ENCODE data around the gene CDR2.

CDR2 gene

DNA sequence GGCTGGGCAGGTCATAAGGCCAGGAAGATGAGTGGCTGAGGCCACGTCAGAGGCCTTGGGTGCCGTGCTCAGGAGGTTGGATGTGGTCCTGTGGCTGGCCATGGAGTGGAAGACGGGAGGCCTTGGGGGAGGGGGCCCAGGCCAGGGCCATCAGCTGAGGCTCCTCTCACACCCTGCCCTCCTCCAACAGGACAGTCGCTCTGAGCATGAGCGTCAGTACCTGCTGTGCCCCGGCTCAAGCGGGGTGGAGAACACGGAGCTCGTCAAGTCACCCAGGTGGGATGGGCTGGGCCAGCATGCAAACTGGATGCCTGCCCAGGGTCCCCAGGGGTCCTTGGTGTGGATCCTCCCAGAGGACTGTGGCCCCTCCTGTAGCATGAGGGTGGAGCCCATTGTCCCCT lies 58.0 kb downstream of the CDR2 start:
- Histone ChIP-seq H3K9me3 (replicated peaks in 1 of 11) (no peaks in the 10 kb centered on the region), H3K4me2 (no peak overlapping the region), H3K27ac (no peak overlapping the region), H4K20me1 (peaks cover 0 to 95% (median 51%) of the 10 kb centered on the region in 11 experiments; a peak in 21 of 22 replicates), H3K9ac (no peak overlapping the region), H3K27me3 (no peaks in the 10 kb centered on the region), H3K4me3 (no peak overlapping the region), H3K4me1 (no peaks in the 10 kb centered on the region), H3K36me3 (peaks cover 94 to 100% (median 100%) of the 10 kb centered on the region in 11 experiments)
- no peak for TF ChIP-seq Cebpa-rat (IDR thresholded peaks at IDR 0.05)

GRCh38 chr16:22315979-22316378 lies 58.4 kb downstream of the CDR2 start:
- Histone ChIP-seq H3K27ac (no peak overlapping the region), H4K20me1 (peaks cover 0 to 95% (median 51%) of the 10 kb centered on the region in 11 experiments; a peak in 20 of 22 replicates), H3K4me1 (no peaks in the 10 kb centered on the region), H3K27me3 (no peaks in the 10 kb centered on the region), H3K4me2 (no peak overlapping the region), H3K36me3 (peaks cover 96 to 100% (median 100%) of the 10 kb centered on the region in 11 experiments), H3K9me3 (replicated peaks in 1 of 11) (no peaks in the 10 kb centered on the region), H3K9ac (no peak overlapping the region), H3K4me3 (no peak overlapping the region)
- no peak for TF ChIP-seq Cebpa-rat (IDR thresholded peaks at IDR 0.05)

DNA sequence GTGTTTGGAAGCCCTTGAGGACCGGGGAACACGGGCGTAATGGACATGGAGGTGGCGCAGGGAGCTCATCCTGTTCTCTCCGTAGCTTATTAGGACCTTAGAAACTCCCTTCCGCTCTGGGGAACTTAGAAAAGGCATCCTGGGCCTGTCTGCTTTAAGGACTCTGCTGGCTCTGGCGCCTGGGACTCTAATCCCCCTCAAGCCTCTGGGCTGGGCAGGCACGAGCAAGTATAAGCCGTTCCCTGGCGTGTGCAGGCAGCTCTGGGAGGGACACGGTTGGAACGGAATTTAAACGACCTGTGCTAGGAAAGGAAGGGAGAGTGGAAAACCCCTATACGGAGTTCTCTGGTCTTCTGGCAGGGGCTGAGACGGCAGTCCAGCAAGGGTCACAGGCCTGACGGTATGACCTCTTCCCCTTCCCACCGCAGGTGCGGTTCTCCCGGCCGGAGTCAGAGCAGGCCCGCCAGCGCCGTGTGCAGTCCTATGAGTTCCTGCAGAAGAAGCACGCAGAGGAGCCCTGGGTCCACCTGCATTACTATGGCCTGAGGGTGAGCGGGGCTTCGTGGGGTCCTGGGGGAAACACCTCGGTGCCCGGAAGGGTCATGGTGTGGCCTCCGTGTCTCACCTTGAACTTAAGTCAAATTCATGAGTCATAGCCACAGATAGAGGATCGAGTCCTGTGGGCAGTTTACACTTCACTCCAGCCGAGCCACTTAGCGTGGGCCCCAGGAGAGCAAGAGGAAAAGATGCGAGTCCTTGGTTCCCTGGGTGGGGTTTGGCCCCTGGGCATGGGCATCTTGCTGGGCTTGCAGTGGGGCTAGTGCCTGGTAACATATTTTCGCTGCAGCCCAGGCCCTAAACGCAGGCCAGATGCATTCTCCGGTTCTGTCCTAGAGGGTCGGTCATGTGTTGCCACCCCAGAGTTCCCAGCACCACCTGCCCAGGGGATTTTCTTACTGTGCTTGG lies 59.5 kb downstream of the CDR2 start:
- Histone ChIP-seq H3K4me1 (no peaks in the 10 kb centered on the region), H3K4me2 (no peak overlapping the region), H3K27ac (no peak overlapping the region), H3K9me3 (replicated peaks in 1 of 11) (no peaks in the 10 kb centered on the region), H4K20me1 (peaks cover 0 to 90% (median 44%) of the 10 kb centered on the region in 11 experiments; a peak in 17 of 22 replicates), H3K9ac (no peak overlapping the region), H3K4me3 (no peak overlapping the region), H3K27me3 (no peaks in the 10 kb centered on the region), H3K36me3 (peaks cover 95 to 100% (median 100%) of the 10 kb centered on the region in 11 experiments)
- TF ChIP-seq Cebpa-rat (IDR thresholded peaks at IDR 0.05): no peak

DNA sequence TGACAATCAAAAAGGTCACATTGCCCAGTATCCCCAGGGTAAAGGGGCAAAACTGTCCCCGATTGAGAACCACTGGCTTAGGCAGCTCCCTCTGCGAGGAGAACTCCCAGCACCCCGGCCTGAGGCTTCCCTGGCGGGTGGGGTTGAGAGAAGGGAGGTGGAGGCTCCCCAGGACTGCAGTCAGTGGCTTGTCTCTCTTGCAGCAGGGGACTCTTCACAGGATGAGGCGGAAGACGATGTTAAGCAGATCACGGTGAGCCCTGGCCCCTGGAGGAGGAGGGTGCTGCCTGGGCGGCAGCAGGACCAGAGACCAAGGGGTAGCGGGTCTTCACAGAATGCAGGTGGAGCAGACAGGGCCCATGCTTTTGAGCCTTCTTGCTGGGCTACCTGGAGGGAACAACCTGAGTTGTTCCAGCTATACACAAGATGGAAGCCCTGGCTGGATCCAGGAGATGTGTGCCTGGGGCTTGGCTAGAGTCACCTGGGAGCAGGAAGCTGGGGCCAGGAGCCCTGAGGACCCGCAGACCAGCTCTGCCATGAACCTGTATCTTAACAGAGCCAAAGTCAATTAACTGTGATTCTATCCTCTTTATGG lies 60.4 kb downstream of the CDR2 start:
- Histone ChIP-seq H3K4me2 (no peak overlapping the region), H3K9ac (no peak overlapping the region), H3K4me3 (no peak overlapping the region), H3K4me1 (no peaks in the 10 kb centered on the region), H3K9me3 (replicated peaks in 1 of 11) (no peaks in the 10 kb centered on the region), H4K20me1 (peaks cover 0 to 93% (median 42%) of the 10 kb centered on the region in 11 experiments; a peak in 17 of 22 replicates), H3K27me3 (no peaks in the 10 kb centered on the region), H3K36me3 (peaks cover 97 to 100% (median 100%) of the 10 kb centered on the region in 11 experiments), H3K27ac (no peak overlapping the region; a peak in 1 of 22 replicates)
- no peak for TF ChIP-seq Cebpa-rat (IDR thresholded peaks at IDR 0.05)

DNA sequence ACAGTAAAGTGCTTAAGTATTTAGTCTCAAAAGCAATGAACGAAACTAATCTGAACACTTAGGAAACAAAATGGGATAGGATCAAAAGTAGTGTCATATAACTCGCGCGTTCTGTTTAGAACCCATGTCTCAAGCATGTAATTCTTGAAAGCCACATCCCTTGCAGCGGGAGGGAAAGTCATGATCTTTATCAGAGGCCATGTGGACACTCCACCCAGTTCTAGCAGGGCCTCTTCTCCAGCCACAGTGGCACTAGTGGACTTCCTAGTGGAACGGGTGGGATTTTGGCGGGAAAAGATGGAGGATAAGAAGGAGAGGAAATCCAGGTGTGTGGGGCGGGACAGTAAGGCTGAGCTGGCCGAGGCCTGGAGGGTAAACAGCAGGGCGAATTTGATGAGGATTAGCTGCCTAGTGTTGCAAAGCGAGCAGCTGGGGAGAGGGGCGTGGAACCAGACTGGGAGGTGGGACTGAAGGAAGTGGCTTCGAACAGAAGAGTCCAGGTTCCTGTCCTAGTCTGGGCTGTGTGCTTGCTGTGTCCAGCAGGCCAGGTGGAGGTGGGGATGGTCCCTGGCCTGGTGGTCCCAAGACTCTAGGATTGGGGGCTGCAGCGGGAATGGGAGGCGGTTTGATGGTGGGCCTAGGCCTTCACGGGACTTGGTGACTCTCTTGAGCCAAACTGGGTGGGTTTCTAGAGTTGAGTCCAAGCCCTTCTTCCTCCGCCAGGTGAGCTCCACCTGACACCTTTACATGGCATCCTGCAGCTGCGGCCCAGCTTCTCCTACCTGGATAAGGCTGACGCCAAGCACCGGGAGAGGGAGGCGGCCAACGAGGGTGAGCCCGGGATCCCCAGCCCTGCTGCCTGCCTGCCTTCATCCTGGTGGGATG lies 61.3 kb downstream of the CDR2 start:
- H3K36me3 ChIP-seq: peaks cover 97 to 100% (median 100%) of the 10 kb centered on the region in 11 experiments
- TF ChIP-seq Cebpa-rat (IDR thresholded peaks at IDR 0.05): no peak
- H4K20me1 ChIP-seq: peaks cover 0 to 93% (median 44%) of the 10 kb centered on the region in 11 experiments; a peak in 17 of 22 replicates
- no peak overlapping the region for H3K4me3 ChIP-seq
- H3K4me1 ChIP-seq: no peaks in the 10 kb centered on the region
- no peak overlapping the region for H3K27ac ChIP-seq
- no peaks in the 10 kb centered on the region for H3K27me3 ChIP-seq
- no peak overlapping the region for H3K9ac ChIP-seq
- H3K9me3 ChIP-seq (replicated peaks in 1 of 11): no peaks in the 10 kb centered on the region
- H3K4me2 ChIP-seq: no peak overlapping the region

DNA sequence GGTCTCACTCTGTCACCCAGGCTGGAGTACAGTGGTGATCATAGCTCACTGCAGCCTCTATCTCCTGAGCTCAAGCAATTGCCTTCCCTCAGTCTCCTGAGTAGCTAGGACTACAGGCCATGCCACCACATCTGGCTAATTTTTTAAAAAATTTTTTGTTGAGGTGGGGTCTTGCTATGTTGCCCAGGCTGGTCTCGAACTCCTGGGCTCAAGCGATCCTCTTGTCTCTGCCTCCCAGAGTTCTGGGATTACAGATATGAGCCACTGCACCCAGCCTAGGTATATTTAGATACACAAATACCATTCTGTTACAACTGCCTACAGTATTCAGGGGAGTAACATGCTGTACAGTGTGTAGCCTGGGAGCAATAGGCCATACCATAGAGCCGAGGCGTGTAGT lies 62.9 kb downstream of the CDR2 start:
- Histone ChIP-seq H3K36me3 (peaks cover 97 to 100% (median 100%) of the 10 kb centered on the region in 11 experiments), H3K4me3 (no peak overlapping the region), H3K4me2 (no peak overlapping the region), H3K27me3 (no peaks in the 10 kb centered on the region), H4K20me1 (peaks cover 0 to 94% (median 57%) of the 10 kb centered on the region in 11 experiments; a peak in 16 of 22 replicates), H3K4me1 (no peaks in the 10 kb centered on the region), H3K9ac (no peak overlapping the region), H3K9me3 (replicated peaks in 1 of 11) (no peaks in the 10 kb centered on the region), H3K27ac (no peak overlapping the region)
- TF ChIP-seq Cebpa-rat (IDR thresholded peaks at IDR 0.05): no peak

- no peak overlapping the region for H3K4me3 ChIP-seq
- no peaks in the 10 kb centered on the region for H3K4me1 ChIP-seq
- no peak overlapping the region for H3K9ac ChIP-seq
- no peak overlapping the region for H3K4me2 ChIP-seq
- H3K27ac ChIP-seq: no peak overlapping the region
- peaks cover 98 to 100% (median 100%) of the 10 kb centered on the region in 11 experiments for H3K36me3 ChIP-seq
- TF ChIP-seq Cebpa-rat (IDR thresholded peaks at IDR 0.05): no peak
- H3K27me3 ChIP-seq: no peaks in the 10 kb centered on the region
- H4K20me1 ChIP-seq: peaks cover 7 to 94% (median 67%) of the 10 kb centered on the region in 11 experiments; a peak in 20 of 22 replicates
- H3K9me3 ChIP-seq (replicated peaks in 1 of 11): no peaks in the 10 kb centered on the region
Measured at GRCh38 chr16:22308824-22309520, 65.4 kb downstream of the CDR2 start.

- Histone ChIP-seq H3K4me3 (no peak overlapping the region), H3K36me3 (peaks cover 98 to 100% (median 100%) of the 10 kb centered on the region in 11 experiments)
- no peak for TF ChIP-seq Cebpa-rat (IDR thresholded peaks at IDR 0.05)
Measured at GRCh38 chr16:22307838-22308237, 66.6 kb downstream of the CDR2 start.

More at GRCh38 chr16:22307838-22308237, 66.6 kb downstream of the CDR2 start:
- H3K9me3 ChIP-seq (replicated peaks in 1 of 11): no peaks in the 10 kb centered on the region
- H3K4me2 ChIP-seq: no peak overlapping the region
- H4K20me1 ChIP-seq: peaks cover 10 to 94% (median 70%) of the 10 kb centered on the region in 11 experiments; a peak in 21 of 22 replicates
- no peaks in the 10 kb centered on the region for H3K4me1 ChIP-seq
- no peaks in the 10 kb centered on the region for H3K27me3 ChIP-seq
- no peak overlapping the region for H3K27ac ChIP-seq
- no peak overlapping the region; a peak in 1 of 22 replicates for H3K9ac ChIP-seq
